Stimulated activated CD8-positive, alpha-beta memory T cell treated with anti-CD3 and anti-CD28 coated beads, Interleukin-15, amount 100 ng/mL, for 4 hours (primary cell): Measurements from ENCODE around the gene OR2M5.

ENCODE experiments used
- DNase-seq, 2 donors: peaks; one replicate each; pipeline ENCODE4 v3.0.0-alpha.2; 2020; ENCODE audit warnings: low read depth in 2 of 2

OR2M5 gene, protein sequence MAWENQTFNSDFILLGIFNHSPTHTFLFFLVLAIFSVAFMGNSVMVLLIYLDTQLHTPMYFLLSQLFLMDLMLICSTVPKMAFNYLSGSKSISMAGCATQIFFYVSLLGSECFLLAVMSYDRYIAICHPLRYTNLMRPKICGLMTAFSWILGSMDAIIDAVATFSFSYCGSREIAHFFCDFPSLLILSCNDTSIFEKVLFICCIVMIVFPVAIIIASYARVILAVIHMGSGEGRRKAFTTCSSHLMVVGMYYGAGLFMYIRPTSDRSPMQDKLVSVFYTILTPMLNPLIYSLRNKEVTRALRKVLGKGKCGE

DNA sequence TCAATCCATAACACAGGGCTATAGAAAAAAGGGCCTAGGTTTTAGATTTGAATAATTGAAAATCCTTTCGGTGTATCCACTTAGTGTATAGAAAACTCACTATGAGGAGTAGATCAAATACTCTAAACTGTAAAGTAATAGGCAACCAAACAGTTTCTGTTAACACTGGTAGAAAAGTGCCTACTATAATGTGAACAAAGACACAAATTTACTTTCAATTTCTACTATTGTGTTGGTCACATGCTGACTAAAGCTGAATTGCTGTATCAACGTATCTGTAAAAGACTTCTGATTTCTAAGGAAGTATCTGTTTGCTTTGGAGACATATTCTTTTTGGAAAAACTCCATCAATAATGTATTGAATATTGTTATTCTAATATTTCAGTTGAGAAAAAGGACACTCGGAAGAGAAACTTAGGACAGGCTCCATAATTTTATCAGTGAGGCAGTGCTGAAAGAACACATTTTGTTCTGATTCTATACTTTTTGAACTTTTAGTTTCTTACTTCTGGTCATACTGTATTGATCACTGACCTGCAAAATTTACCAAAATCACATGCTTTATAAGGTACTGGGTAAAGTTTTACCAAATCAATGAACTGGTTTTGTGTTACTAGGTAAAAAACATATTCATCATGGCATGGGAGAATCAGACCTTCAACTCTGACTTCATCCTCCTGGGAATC lies at the start of gene OR2M5:
Gene OR2M5, plus strand, starts transcription at position 636 of the 686 bp plus-strand sequence. Its CDS starts 0 bp downstream, at position 636.
- no peak for DNase-seq

DNA sequence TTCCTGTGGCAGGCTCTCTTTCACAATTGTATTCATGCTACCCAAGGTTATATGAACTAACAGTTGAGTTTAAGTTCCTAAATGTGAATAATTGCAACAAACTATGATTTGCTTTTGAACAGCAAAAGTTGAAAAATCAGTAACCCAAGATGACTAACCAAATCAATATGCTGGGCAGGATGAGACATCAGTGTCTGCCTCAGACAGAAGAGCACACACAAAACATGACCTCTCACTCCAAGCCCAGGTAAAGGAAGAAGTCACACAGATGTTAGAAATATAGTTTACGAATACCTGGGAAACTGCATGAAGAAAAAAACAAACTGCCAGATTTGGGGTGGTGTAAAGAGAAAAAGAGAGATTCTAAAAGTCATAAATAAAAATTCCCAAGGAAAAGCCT lies 46.4 kb upstream of the OR2M5 start:
- no peak for DNase-seq

DNA sequence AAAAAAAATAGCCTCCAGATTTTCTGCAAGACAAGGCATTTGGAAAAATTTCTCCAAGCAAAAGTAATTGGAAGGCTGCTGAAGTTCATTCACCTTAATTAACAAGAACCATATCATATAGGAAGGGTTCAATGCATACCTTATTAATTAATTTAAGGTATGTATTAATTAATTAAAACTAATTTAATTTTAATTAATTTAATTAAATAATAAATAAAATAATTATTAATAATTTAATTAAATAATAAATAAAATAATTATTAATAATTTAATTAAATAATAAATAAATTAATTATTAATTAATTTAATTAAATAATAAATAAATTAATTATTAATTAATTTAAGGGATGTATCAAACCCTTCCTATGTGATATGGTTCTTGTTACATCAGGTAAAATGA lies 42.1 kb upstream of the OR2M5 start:
- DNase-seq, result no peak

DNA sequence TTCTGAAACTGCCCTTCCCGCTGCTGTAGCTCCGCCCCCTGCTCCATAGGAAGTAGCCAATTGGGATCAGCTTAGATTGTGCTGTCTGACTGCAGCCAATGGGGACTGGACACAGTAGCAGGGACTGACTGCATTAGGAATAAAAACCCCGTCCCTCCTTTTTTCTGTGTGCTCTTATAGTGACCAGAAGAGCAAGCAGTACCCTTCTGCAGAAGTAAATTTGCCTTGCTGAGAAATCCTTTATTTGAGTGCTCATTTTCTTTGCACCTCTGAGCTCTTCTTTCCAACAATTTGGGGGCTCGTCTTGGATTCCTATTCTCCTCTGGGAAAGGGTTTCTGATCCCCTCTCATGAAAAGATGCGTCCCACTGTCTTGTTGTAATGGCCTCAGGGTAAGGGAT lies 33.8 kb upstream of the OR2M5 start:
- no peak for DNase-seq

DNA sequence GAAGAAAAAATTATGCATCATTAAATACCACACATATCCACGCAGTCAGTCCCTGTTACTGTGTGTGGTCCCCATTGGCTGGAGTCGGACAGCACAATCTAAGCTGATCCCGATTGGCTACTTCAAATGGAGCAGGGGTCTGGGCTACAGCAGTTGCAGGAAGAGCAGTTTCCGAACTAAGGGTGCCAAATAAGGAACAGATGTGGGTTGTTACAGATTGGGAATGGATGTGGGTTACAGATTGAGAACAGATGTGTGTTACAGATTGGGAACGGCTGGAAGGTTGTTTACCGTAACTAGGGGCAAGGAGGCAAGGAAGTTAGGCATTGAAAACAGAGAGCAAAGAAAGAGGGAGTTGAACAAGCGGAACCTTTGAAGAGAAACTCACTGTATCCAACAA lies 30.1 kb upstream of the OR2M5 start:
- DNase-seq, result no peak

DNA sequence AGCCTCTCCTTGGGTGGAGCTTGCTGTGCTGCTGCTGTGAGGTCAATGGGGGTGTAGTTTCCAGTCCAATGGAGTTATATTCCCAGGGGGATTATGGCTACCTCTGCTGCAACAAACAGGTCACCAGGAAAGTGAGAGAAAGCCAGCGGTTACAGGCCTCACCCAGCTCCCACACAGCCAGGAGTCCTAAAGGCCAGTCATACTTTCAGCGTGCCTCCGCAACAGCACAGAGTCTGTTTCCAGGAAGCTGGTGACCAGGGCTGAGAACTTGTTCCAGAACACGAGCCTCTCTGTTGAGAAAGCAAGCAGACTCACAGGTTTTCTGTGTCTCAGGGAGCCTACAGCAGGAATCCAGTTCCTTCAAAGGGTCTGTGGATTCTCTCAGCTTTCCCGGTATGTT lies 17.3 kb upstream of the OR2M5 start:
- no peak for DNase-seq

DNA sequence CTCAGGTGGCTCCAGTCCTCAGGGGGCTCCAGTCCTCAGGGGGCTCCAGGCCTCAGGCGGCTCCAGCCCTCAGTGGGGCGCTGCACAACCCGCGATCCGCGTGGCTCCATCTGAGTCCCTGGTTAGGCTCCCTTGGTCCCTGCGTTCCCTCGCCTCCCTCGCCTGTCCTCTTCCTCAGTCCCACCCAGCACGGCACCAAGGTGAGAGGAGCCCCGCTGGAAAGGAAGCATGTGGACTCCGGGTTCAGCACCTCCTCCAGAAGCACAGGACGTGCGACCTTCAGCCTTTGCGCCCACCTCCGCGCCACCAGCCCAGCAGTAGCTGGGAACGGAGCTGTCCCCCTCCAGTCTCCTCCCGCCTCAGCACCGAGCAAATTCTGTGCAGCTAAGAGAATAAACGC lies 8.1 kb upstream of the OR2M5 start:
- DNase-seq, result no peak

DNA sequence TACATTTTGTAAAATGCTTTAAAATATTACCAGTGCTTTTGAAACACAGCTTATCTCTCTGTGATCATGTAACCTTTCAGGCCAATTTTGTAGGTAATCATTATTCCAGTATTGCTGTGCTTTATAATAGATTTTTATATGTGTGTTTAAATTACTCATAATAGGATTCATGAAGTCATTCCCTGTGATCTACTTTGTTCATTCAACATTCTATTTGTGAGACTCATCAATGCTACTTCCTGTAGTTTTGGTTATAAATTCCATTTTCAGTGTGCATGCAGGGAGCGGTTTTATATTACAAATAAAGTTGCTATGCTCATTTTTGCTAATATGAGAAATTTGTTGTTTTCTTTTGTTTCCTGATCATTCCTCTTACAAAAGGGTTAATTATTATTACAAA lies 4.1 kb upstream of the OR2M5 start:
- DNase-seq, result no peak

DNA sequence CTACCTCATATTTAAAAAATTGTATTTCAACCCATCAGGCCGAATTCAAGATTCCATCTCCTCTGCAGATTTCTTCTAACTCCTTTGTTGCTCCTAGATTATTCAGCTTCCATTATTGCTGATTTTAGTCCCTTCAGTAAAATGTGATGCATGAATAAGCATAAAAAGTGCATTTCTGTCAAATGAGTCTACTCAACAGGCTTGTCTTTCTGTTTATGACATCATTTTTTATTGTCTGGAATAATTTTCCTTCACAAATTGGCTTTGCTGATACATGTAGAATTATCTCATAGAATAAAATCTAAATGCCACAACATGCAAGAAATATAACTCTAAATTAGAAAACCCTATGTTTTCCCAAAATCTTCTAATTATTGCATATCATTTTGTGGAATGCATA lies 1.6 kb upstream of the OR2M5 start:
- no peak for DNase-seq

DNA sequence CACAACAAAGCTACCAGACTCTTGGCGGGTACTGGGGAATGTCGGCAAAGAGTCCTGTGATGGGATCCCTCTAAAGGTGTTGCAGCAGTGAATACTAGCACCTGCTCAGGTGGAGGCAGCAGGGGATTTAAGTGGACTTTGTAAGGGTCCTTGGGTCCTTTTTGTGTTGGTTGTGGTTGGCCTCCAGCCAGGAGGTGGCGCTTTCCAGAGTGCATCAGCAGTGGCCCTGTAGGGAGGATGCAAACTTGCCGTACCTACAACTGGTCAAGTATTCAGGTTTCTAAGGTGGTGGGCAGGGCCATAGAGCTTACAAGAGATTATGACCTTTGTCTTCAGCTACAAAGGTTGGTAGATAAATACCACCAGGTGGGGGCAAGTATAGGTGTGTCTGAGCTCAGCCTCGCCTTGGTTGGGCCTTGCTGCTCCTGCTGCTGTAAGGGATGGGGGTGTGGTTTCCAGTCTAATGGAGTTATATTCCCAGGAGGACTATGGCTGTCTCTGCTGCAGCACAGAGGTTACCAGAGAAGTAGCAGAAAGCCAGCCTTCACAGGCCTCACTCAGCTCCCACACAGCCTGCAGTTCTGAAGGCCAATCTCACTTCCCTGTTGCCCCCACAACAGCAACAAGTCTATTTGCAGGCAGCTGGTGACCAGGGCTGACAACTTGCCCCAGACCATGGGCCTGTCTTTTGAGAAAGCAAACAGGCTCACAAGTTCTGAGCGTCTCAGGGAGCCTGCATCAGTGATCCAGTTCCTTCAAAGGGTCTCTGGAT lies 7.3 kb downstream of the OR2M5 start:
- no peak for DNase-seq

DNA sequence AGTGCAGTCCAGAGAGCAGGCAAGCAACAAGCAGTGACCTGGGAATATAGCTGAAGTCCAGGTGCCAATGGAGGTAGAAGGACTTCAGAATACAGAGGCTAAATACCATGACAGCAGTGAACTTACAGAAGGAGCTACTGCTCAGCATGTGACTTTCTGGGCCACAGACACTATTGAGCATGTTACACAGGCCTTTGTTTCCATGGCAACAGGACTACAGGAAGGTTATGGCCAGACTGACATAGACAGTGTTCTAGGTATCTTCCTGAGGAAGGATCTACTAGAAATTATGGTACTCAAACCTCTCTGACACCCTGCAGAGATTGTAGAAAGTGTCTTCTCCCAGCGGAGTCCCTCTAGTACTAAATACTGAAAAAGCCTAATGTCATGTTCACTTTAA lies 11.0 kb downstream of the OR2M5 start:
- DNase-seq, result no peak

DNA sequence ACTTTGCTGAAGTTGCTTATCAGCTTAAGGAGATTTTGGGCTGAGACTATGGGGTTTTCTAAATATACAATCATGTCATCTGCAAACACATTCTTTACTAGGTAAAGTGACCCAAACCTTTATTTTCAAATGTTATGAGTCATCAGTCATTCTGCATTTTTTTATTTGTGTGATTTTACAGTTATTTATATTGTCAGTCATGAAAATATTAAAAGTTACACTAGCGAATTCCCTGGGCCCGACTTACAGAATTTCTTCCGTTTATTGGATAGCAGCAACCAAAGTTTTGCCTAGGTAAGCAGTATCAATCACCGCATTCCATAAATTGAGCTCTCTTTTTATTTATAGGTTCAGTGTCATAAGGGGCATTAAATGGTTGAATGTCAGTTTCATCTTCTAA lies 13.8 kb downstream of the OR2M5 start:
- no peak for DNase-seq

DNA sequence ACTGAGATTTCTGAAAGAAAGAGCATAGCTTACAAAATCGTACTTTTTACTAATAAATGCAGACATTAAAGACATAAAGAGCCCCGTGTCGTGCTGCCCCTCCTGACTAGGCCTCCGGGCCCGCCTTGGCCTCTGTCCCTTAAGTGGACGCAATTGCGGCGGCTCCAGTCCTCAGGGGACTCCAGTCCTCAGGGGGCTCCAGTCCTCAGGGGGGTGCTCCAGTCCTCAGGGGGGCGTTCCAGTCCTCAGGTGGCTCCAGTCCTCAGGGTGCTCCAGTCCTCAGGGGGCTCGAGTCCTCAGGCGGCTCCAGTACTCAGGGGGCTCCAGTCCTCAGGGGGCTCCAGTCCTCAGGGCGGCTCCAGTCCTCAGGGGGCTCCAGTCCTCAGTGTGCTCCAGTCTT lies 19.1 kb downstream of the OR2M5 start:
- DNase-seq, result no peak

DNA sequence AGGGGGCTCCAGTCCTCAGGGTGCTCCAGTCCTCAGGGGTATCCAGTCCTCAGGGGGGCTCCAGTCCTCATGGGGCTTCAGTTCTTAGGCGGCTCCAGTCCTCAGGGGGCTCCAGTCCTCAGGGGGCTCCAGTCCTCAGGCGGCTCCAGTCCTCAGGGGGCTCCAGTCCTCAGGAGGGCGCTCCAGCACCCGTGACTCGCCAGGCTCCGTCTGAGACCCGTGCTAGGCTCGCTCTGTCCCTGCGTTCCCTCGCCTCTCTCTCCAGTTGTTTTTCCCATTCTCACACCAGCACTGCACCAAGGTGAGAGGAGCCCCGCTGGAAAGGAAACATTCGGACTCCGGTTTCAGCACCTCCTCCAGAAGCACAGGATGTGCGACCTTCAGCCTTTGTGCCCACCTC lies 20.2 kb downstream of the OR2M5 start:
- no peak for DNase-seq

DNA sequence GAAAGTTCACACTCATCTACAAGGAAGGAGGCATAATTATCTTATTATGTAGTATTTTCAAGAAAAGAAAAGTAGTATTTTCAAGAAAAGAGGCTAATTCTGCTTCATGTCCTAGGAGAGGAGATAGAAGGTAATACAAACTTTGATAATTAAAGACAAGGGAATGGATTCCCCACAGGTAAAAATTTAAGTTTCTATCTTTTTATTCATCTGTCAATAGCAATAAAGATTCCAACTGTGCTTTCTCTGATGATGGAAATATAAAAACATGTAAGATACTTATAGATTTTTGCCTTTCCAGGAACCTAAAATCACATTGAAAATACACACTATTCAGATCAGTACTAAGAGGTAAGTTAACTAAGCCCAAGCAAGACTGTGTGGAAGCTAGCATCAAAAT lies 29.6 kb downstream of the OR2M5 start, which contains the start of gene OR2M2:
Gene OR2M2, plus strand, starts transcription at position 301 of the 400 bp plus-strand sequence. CDS start 5,165 bp downstream, outside the sequence.
- DNase-seq, result no peak

DNA sequence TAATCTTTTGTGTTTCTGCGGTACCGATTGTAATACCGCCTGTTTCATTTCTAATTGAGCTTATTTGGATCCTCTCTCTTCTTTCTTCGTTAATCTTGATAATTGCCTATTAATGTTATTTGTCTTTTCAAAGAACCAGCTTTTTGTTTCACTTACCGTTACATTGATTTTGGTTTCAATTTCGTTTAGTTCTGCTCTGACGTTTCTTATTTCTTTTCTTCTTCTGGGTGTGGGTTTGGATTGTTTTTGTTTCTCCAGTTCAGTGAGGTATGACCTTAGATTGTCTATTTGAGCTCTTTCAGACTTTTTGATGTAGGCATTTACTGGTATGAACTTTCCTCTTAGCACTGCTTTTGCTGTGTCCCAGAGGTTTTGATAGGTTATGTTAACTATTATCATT lies 39.0 kb downstream of the OR2M5 start:
- DNase-seq, result no peak

DNA sequence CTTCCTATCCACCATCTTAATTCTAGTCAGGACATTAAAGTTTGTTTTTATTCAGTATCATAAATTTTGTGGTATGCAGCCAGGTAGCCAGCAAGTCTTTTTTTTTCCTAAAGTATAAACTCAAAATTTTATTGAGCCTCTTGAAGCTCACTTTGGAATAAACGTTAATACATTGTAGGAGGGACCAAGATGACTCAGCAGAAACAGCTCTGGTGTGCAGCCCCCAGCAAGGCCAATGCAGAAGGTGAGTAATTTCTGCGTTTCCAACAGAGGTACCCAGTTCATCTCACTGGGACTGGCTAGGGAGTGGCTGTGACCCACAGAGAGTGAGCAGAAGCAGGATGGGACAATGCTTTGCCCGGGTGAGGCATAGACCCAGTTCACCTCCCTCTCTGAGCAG lies 42.4 kb downstream of the OR2M5 start:
- no peak for DNase-seq

DNA sequence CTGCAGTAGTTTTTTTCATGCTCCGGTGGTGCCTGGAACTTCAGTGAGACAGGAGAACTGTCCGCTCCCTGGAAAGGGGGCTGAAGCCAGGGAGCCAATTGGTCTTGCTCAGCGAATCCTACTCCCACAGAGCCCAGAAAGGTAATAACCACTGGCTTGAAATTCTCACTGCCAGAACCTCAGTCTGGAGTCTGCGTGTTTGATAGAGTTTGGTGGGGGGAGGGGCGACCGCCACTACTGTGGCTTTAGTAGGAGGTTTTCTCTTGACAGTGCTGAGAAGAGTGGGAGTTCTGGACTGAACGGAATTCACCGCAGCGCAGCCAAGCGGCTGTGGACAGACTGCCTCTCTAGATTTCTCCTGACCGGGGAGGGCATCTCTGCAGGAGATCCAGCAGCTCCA lies 44.1 kb downstream of the OR2M5 start:
- no peak for DNase-seq

DNA sequence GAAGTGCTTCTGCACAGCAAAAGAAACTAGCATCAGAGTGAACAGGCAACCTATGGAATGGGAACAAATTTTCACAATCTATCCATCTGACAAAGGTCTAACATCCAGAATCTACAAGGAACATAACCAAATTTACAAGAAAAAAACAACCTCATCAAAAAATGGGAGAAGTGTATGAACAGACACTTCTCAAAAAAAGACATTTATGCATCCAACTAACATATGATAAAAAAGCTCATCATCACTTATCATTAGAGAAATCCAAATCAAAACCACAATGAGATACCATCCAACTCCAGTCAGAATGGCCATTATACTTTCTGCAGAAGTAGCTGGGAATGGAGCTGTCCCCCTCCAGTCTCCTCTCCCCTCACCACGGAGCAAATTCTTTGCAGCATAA lies 49.2 kb downstream of the OR2M5 start:
- no peak for DNase-seq
